GM19395 (cell line): ENCODE results near the gene GIPC3.
"Not testable (repeated sequence)": the region's sequence is repeated elsewhere in the genome, so short reads cannot be mapped to it uniquely, and the experiment has no call there.

Experiments used
- ATAC-seq: cut with Tn5 transposase; IDR thresholded peaks from one replicate; pipeline ENCODE4 v1.9.1; 2021; ENCODE audit warnings: mild to moderate bottlenecking, moderate library complexity; ENCODE audit not compliant: unreplicated experiment

Gene GIPC3

GRCh38 chr19:3550947-3551791 is 34.1 kb upstream of the GIPC3 start:
- no peak for ATAC-seq

GRCh38 chr19:3551792-3552095 is 33.5 kb upstream of the GIPC3 start:
- no peak for ATAC-seq

- no peak for ATAC-seq
Observed at GRCh38 chr19:3554254-3555083, 30.8 kb upstream of the GIPC3 start.

- ATAC-seq, result no peak
Observed at GRCh38 chr19:3555653-3556422, 29.4 kb upstream of the GIPC3 start.

- no peak for ATAC-seq
Observed at GRCh38 chr19:3556423-3556977, 28.8 kb upstream of the GIPC3 start.

GRCh38 chr19:3556978-3557460 is 28.3 kb upstream of the GIPC3 start:
- ATAC-seq, result peak; percentile 25

GRCh38 chr19:3557461-3558248 is 27.6 kb upstream of the GIPC3 start, which contains the start of gene MFSD12:
TSS of gene MFSD12 (minus strand) at chr19:3557586. CDS start at chr19:3557403, 183 bp downstream.
- peak; percentile 77 for ATAC-seq

GRCh38 chr19:3563709-3564524 is 21.4 kb upstream of the GIPC3 start:
- ATAC-seq, result no peak

GRCh38 chr19:3565139-3565538 is 20.1 kb upstream of the GIPC3 start:
- ATAC-seq, result no peak

- not testable (repeated sequence) for ATAC-seq
Observed at GRCh38 chr19:3570042-3570441, 15.2 kb upstream of the GIPC3 start.

GRCh38 chr19:3570606-3571011 is 14.7 kb upstream of the GIPC3 start:
- no peak for ATAC-seq

GRCh38 chr19:3572132-3572854 is 13.0 kb upstream of the GIPC3 start:
- ATAC-seq, result peak; percentile 89

GRCh38 chr19:3572855-3573161 is 12.5 kb upstream of the GIPC3 start, which contains the start of gene HMG20B:
TSS of gene HMG20B (plus strand) at chr19:3572944. CDS start at chr19:3573310, 366 bp downstream.
- ATAC-seq, result no peak

- peak; percentile 16 for ATAC-seq
Observed at GRCh38 chr19:3573162-3573857, 12.0 kb upstream of the GIPC3 start.

GRCh38 chr19:3573858-3574637 is 11.2 kb upstream of the GIPC3 start:
- ATAC-seq, result no peak

- ATAC-seq, result no peak
Observed at GRCh38 chr19:3575260-3575741, 10.0 kb upstream of the GIPC3 start.
